DND-41 (cell line): ENCODE measurements around the gene IL20RB.

Source experiments
- CTCF ChIP-seq: IDR thresholded peaks from 2 replicates; pipeline ENCODE4 v1.5.1; 2012; ENCODE audit warnings: borderline replicate concordance, low read length, moderate library complexity, mild to moderate bottlenecking; ENCODE audit not compliant: poor library complexity, severe bottlenecking; ENCODE audit errors: extremely low read depth
- EZH2 ChIP-seq: IDR thresholded peaks from 3 replicates; pipeline ENCODE4 v1.6.1; 2012; ENCODE audit warnings: borderline replicate concordance, low read depth, mild to moderate bottlenecking, moderate library complexity, low read length, inconsistent platforms; ENCODE audit not compliant: severe bottlenecking

GRCh38 chr3:136943436-136943835 lies 14.3 kb upstream of the IL20RB start:
- TF ChIP-seq CTCF (no peak), EZH2 (no peak)
